HG02973 (cell line): ENCODE data around the gene RBMS3.

ENCODE experiments used
- ATAC-seq: cut with Tn5 transposase; IDR thresholded peaks from one replicate; pipeline ENCODE4 v1.9.1; 2021; ENCODE audit warnings: moderate library complexity; ENCODE audit not compliant: unreplicated experiment

Gene RBMS3

GRCh38 chr3:29559741-29560465 is 279.0 kb downstream of the RBMS3 start:
- ATAC-seq: no peak

DNA sequence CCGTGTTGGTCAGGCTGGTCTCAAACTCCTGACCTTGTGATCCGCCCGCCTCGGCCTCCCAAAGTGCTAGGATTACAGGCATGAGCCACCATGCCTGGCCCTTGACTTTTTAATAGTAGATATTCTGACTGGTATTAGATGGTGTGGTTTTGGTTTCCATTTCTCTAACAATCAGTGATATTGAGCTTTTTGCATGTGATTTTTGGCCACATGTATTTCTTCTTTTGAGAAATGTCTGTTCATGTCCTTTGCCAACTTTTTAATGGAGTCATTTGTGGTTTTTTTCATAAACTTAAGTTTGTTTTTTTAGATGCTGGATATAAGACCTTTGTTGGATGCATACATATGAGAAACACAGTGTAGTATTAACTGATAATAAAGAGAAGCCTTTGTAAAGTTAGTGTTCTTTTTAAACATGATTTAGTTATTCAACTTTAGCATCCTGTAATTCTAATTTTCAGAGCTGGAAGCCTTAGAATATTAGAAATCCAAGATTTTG is 280.8 kb downstream of the RBMS3 start:
- ATAC-seq: no peak

- ATAC-seq: no peak
Measured at GRCh38 chr3:29565236-29565635, 284.4 kb downstream of the RBMS3 start.

DNA sequence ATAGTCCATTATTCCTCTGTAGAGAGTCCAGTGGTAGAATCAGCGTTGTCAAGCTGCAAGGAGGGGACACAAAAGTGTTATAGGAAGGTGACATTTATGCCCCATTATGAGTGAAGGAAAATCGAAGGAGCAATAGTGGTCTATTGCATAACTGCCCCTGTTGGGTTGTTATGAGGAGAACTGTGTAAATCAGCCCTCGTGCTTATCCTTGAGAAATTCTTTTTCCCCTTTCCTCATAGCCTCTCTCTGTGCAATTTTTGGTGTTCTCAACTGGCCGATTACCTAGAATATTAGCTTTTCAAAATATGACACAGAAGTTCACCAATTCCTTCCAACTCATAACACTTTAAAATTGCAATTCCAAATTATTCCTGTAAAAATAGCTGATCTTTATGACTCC is 286.6 kb downstream of the RBMS3 start:
- no peak for ATAC-seq

- no peak for ATAC-seq
Measured at GRCh38 chr3:29568355-29568754, 287.5 kb downstream of the RBMS3 start.

DNA sequence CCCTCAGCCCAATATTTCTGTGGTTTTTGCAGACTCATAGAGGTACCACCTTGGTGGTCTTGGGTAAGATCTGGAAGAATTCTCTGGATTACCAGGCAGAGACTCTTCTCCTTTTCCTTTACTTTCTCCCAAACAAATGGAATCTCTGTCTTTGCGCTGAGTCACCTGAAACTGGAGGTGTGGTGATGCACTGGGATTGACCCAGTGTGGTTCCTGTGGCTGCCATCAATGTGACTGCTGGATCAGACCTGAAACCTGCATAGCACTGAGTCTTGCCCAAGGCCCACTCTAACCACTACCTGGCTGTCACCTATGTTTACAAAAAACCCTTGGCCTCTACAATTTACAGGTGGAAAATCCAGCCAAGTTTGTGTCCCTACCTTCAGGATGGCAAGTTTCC is 295.3 kb downstream of the RBMS3 start:
- ATAC-seq: no peak

DNA sequence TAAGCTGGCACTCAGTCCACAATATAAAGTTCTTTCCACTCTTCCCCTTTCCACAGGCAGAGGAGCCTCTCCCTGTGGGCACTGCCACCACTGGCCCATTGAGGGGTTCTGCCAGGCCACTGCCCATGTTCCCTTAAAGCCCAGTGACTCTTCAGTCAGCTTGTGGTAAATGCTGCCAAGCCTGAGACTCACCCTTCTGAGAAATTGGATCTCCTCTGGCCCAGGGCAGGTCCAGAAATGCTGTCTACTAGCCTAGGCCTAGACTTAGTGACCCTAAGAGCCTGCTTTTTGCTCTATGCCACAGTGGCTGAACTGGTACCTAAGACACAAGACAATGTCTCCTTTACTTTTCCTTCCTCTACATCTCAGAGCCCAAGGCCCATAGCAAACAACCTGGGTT is 295.8 kb downstream of the RBMS3 start:
- ATAC-seq: no peak

- ATAC-seq: no peak
Measured at GRCh38 chr3:29577250-29577649, 296.4 kb downstream of the RBMS3 start.

DNA sequence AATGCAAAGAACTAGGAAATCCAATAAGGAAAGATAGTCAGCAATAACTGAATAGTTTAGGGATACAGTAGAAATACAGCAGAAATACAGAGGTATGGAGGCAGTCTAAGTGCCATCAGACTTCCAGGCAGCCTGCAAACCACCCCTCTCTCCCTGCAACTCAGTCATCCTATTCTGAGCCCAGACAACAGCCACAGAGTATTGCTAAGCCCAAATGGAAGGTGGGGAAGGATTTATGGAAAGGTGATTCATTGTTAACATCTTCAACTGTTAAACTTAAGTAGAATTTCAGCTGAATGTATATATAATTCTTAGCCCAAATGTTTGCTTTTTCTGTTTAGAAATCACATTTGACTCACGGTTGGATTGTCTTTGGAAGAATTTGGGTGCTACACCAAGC is 300.4 kb downstream of the RBMS3 start:
- ATAC-seq: no peak

- no peak for ATAC-seq
Measured at GRCh38 chr3:29582273-29582672, 301.4 kb downstream of the RBMS3 start.

- no peak for ATAC-seq
Measured at GRCh38 chr3:29583861-29584260, 303.0 kb downstream of the RBMS3 start.

GRCh38 chr3:29585368-29585767 is 304.5 kb downstream of the RBMS3 start:
- ATAC-seq: no peak

- no peak for ATAC-seq
Measured at GRCh38 chr3:29587340-29587739, 306.5 kb downstream of the RBMS3 start.

DNA sequence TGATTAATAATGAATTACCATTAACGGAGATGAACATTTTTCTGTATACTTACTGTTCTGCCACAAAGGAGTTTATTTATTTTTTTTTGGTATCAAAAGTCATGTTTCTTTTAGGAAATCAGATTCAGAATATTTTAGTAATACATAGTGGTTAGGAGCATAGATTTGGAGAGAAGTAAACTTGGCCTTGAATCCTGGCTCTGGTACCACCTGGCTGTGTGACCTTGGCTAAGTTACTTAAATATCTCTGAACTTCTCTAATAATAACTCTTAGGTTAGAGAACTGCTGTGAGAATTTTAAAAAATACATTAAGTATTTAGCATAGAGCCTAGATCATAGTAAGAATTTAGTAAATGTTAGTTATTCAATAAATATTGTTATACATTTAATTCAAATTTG is 309.1 kb downstream of the RBMS3 start:
- no peak for ATAC-seq

DNA sequence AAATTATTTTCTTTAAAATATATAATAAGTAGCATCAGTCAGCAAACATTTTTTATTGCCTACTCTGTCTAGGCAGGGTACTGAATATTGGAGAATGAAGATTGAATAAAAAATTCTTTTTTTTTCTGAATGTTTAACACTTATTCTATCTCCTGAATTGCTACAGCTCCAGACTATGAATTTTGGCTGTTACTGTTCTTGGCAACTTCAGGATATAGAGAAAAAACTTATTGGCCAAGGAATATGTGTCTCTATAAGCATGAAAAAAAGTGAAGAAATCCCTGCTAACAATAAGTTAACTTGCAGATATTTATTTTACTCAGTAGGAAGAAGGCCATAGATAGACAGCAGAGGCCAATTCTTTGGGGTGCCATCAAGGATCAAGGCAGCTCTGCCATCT is 309.6 kb downstream of the RBMS3 start:
- ATAC-seq: no peak

GRCh38 chr3:29591579-29591978 is 310.7 kb downstream of the RBMS3 start:
- ATAC-seq: no peak

DNA sequence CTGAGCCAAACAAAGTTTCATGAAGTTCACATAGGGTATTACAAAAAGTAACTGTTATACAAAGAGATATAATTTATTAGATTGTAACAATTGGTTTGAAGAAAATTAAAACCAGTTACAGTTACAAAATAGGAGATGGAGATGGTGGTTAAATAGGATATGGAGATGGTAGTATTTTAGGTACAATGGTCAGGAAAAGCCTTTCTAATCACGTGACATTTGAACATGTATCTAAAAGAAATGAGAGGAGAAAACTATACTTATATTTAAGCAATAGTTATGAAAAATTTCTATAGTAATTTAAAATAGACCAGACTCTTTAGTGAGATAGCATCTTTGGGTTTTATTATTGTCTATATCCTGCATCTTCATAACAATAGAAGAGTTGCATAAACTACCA is 312.9 kb downstream of the RBMS3 start:
- ATAC-seq: no peak

DNA sequence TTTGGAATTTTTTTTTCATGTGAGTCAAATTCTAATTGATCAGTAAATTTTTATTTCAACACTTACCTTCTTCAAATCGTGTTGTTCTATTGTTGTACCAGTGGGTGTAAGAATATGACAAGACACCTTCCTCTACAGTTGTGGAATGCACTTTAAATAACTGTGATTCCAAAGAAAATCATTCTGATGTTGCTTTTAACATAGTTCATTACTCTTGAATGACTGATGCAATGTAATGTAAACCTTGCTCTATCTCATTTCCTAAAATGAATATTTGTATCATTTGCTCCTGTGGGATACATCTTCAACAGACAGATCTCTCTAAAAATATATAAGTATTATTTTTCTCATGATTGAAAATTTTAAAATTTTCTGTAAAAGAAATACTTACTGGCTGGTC is 313.4 kb downstream of the RBMS3 start:
- ATAC-seq: no peak

GRCh38 chr3:29597376-29598008 is 316.6 kb downstream of the RBMS3 start:
- no peak for ATAC-seq

DNA sequence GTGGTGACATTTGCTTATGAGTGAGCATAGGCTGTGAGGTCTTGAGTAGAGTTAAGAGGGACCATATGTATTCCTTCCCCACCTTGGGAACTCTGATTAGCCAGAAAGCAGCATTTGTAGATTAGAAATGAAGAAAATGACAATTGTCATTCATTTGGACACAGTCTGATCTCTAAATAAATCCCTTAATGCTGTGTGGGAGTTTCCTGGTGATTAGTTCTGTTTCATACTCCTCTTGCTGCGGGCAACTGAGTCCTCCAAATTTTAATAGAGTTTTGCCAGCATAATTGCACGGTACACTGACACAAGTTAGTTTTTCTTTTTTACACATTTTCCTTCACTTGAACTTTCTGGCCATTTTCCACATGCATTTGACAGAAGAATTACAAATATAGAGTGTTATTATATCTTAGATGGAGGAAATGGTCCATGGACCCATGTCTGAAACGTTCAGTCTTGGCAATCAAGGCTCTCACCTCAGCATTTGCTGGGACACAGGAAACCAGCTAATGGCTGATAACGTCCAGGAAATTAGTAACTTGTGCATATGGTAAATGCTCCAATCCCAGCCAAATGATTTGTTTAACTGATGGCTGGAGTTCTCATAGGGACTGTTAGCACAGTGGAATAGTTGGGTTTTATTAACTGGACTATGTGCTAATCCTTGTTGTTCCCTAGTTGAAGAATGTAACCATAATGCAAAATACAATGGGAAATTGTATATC is 321.2 kb downstream of the RBMS3 start:
- no peak for ATAC-seq

DNA sequence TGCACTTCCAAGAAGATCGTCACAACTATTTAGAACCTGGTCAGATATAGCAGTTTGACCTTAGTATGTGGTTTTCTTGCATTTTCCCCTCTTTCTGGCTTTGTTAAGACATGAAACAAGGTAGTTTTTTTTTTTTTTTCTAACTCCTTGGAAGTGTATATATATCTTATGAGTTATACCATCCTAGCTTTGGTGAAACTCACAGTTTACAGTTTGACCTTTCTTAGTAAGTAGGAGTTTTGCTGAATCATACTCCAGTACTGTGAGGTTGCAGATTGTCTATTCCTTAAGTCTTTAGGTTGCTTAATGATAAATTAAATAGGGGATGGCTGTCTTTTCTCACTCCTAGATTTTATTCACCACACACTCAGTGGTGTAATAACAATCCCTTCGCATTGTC is 325.0 kb downstream of the RBMS3 start:
- ATAC-seq: no peak

DNA sequence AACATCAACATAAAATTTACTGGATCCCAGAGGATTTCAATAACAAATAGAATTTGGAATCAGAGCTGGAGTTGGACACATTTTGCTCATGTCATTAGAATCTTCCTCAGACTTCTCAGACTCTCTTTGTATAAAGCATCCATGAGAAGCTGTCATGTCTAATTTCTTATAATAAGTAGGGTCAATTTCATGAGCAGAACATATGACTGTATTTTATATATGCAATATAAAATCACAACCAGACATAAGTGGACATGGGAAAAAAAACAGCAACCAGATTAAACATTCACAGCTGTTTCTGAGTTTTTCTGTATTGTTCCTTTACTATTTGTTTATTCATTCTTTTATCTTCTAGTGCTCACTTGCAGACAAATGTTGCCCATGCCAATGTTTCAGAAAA is 325.5 kb downstream of the RBMS3 start:
- no peak for ATAC-seq
